Measurements from ENCODE around the gene CELF2.

CELF2 gene

DNA sequence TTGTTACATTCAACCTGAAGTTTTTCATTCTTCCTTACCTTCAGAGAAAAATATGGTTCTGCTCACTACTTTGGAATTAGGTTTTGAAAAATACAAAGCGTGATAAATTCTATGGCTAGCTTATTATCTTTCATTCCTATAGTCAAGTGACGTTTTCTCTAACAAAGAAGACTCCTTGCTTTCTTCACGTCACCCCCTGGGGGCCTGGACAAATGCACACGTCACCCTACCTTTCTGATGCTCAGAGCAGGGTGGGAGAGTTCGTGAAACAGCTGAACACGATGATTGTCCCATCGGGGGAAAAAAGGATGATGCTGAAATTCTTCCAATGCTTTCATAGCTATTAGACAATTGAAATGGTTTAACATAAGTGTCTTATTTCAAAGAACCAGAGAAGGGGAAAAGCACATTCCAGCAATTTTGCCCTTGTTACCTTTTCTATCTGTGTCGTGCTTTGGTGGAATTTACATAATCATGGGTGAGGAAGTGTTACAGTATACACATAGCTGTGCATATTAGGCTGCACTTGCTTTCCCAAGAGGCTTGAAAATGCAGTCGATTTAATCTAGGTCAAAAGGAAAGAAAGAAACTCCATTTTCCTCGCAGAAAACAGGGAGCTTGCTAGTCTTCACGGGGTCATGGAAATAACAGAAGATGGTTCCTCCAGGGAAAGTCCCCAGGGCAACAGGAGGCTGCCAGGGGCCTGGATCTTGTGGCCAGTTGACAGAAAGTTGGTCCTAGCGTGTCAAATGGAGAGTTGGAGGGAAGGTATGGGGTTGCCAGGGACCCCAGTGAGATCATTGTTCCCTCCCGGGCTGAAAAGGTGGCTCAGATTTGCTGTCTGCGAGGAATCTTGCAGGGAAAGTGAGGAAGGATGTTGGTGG is 189.2 kb downstream of the CELF2 start:
- DNase-seq: no peak

DNA sequence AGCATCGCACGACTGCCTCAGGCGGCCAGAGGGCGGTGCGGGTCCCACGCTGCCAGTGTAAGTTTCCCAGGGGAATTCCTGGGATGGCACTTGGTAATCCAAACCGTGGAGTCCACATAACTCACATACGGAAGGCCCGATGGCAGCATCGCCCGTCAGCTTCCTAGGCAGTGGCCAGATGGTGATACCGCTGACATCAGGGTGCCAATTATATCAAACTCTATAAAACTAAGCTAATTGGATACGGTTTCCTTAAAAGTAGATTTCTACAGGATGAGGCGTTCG is 189.8 kb downstream of the CELF2 start:
- no peak for DNase-seq

DNA sequence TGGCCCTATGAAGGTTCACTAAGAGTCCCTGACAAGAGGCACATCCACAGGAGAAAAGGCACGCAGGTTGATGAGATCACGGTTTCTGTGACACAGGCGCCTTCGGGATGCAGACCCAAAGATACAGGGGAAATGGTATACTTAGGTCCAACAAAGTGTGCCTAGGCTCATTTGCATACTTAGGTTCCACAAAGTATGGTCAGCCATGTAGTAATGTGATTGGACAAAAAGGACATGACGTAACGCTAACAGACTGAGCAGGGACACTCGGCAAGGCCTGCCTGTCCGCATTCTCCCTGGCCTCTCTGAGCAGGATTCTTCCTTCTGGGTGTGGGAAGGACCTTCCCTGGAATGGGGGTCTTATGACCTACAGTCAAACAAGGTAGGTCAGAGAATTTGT is 190.6 kb downstream of the CELF2 start:
- no peak for DNase-seq

- no peak for DNase-seq
These were observed 191.5 kb downstream of the CELF2 start for GRCh38 chr10:11208908-11209829.

DNA sequence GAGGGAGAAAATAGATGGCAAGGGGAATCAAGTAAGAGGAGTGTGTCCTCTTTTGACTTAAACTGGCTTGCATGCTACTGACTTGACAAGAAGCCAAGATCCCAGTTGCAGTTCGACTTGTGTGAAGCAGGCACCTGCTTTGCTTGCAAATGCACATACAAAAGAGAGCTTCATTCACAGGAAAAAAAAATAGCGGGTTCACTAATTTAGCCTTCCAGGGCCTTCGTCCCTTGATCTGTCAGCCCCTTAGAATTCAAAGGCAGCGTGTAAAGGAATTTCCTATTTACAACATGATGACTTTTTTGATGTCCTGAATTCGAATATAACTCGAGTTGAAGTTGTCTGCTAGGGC is 192.1 kb downstream of the CELF2 start:
- DNase-seq: no peak

- no peak for DNase-seq
These were observed 192.7 kb downstream of the CELF2 start for GRCh38 chr10:11210211-11210922.

- no peak for DNase-seq
These were observed 194.8 kb downstream of the CELF2 start for GRCh38 chr10:11212288-11213085.

DNA sequence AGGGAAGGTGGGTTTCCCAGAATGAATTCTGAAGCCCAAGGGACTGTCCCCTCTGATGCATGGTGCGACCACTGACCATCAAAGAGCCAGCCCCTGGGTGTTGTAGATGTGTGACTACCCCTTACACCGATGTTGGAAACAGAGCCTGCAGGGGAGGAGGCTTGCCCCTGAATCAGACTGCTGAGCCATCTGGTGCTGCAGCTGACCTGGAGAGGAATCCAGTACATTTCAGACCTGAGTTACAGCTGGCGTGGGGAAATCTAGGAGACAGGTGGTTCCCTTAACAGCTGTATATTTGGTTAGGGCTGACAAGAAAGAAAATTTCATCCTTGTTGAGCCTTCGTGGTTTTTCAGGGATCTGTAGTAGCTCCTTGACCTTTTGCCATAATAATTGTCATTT is 195.5 kb downstream of the CELF2 start:
- no peak for DNase-seq

DNA sequence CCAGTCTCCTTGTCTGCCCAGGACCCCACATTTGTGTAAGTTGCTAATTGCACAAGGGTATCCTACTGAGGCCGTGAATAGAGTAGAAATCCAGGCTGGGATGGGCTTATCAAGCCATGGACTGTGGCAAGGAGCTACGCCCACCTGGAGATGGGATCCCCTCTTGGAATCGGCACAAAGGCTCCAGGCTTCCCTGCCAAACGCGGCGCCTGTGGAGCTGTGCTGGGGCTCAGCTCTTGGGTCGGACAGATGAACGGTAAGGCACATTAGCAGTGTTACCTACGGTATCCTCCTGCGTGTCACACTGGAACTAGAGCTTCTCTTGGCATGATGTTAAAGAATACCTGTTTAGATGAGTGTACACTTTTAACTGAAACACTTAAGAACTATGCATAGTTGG is 196.7 kb downstream of the CELF2 start:
- no peak for DNase-seq

GRCh38 chr10:11215471-11215870 is 197.8 kb downstream of the CELF2 start:
- DNase-seq: no peak

DNA sequence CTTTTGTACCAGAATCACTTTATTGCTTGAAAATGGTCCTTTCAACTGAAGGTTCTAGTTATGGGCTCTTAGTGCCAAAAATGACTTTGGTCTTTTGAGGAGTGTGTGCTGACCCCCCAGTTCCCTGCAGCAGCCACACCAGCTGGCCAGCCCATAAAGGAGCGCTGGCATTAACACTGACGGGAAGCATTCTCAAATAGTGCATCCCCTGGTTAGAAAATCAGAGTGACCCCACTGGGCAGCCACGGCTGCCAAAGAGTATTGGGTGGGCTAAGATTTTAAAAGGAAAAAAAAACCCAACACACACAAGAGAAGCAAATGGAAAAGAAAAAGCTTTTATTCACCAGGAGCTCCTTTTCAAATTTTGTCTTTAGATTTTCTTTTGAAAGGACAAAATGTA is 199.8 kb downstream of the CELF2 start:
- DNase-seq: no peak

DNA sequence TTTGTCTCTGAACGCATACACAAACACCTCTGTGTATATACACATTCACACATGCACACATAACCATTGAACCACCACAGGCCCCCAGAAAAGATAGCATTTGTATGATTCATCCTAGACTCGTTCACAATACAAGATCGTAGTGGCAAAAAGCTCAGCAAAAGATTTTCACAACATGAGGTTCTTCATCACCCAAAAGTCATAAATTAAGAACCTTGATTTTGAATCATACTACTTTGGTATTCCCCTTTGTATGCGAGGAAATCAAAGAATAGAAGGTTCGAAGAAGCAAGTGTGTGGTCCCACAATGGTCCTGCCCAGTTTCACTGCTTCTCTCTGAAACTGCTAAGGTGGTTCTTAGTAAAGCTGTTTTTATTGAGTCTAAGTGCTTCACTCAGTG is 200.7 kb downstream of the CELF2 start:
- DNase-seq: no peak

- no peak for DNase-seq
These were observed 201.8 kb downstream of the CELF2 start for GRCh38 chr10:11219431-11219830.

DNA sequence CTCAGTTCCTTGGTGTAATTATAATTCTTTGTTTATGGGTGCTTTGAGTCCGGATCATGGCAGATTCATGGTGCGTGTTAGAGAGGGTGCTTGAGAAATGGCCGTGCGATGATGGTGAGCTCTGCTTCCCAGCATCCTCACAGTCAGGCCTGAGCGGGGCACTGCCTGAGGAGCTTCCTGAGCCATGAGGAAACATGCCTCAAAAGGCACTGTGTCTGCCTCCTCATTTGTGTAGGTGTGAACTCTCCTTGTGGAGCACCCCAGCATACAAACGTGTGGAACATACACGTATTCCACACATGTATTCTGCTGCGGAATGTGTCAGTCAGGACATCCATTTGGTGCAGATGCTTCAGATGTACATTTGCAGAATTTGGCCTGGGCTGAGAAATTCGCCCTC is 205.4 kb downstream of the CELF2 start:
- DNase-seq: no peak

- DNase-seq: no peak
These were observed 206.0 kb downstream of the CELF2 start for GRCh38 chr10:11223507-11224140.

GRCh38 chr10:11224321-11224720 is 206.6 kb downstream of the CELF2 start:
- no peak for DNase-seq

DNA sequence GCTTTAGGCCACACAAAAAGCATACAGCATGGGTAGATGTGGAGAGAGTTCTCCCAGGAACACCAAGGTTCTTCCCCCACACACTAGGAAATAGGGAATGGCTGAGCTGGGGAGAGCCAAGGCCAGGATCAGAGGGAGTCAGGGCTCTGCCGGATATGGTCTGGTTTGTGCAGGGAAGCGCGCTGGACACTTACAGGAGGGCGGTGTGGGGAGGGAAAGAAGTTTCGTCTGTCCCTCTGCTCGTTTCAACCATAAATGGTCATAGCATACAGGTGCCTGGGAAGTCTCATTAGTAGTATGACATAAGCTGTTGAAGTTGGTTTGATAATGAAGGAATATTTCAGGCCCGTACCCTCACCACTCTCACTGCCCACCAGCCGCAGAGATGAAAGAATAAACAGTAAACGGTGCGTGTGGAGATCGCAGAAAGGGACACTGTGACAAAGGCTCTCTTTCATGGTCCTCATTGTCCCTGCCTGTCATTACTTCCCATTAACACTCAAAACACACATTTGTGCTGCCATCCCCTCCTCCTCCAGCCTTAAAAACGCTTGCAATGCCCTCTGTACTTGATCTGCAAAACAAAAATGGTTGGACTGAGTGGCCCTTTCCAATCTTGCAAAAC is 207.2 kb downstream of the CELF2 start:
- DNase-seq: no peak

- DNase-seq: no peak
These were observed 208.3 kb downstream of the CELF2 start for GRCh38 chr10:11225935-11226334.

DNA sequence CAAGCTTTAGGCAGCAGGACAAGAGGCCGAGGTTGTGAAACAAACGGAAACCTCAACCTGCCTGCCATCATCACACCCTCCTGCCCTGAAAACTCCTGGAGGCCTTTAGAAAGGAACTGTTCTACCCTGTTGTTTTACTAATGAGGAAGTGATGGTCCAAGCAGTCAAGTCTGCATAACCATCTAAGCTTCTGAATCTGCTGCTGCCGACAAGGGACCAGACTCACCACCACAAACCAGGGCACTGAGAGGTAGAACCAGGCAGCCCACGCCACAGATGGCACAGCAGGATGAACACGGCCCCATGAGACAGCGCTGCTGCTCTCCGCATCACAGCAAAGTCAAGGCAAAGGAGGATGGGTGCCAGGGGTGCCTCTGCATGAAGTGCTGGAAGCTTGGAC is 209.4 kb downstream of the CELF2 start:
- DNase-seq: no peak

DNA sequence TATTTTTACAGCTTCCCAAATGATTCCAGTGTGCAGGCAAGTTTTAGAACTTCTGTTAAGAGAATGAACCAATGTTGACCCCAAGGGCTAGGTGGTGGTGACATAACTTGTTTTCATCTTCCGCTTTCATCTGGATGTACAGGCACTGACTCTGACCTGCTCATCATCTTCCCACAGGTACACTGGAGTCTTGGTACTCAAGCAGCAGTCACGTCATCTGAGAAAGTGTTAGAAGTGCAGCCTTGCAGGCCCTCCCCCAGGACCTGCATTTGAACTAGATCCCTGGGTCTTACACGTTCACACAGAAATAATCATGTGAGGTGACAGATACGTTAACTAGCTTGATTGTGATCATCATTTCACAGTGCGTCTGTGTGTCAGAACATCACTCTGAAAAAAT is 212.2 kb downstream of the CELF2 start:
- no peak for DNase-seq

GRCh38 chr10:11230498-11231167 is 213.0 kb downstream of the CELF2 start:
- DNase-seq: no peak
